H1 (cell line): ENCODE measurements around the gene BRD4. TPM values are rescaled to one million over a fixed set of nuclear protein-coding genes. Genes with fewer than 3 reads are reported as not detected.

Experiments
- CBX8 ChIP-seq: fragments of 300-800, 300-1000 bp; sonication (generic); IDR thresholded peaks from 2 replicates; pipeline ENCODE4 v1.7.1; 2016; ENCODE audit warnings: low read depth, low read length, borderline replicate concordance
- SAP30 ChIP-seq: fragments of 300-600 bp; sonication (generic); IDR thresholded peaks from 2 replicates; pipeline ENCODE4 v1.7.1; 2012; ENCODE audit warnings: low read length, moderate library complexity, mild to moderate bottlenecking, inconsistent platforms; ENCODE audit not compliant: insufficient read depth, insufficient replicate concordance
- SIX5 ChIP-seq: IDR thresholded peaks from 2 replicates; pipeline ENCODE4 v1.6.1; 2011; ENCODE audit warnings: mild to moderate bottlenecking, low read depth, low read length
- ZNF274 ChIP-seq: IDR thresholded peaks from 2 replicates; pipeline ENCODE4 v1.7.0; 2012; ENCODE audit warnings: low read length, borderline replicate concordance; ENCODE audit errors: extremely low read depth
- polyA plus RNA-seq, 7 experiments: library from polyadenylated mRNA; depleted of rRNA in 3 of 7; stranded (reverse) in 5 of 7; unstranded in 2 of 7; fragments of >200 nt in 5 of 7; fragments of 200-250 nt in 2 of 7; gene quantifications; 1 replicate in 5 of 7; 2 replicates in 1 of 7; 4 replicates in 1 of 7; pipeline versions ENCODE4 v1.2.1 to v1.2.3, GENCODE V29; 2011 to 2013; ENCODE audit warnings: missing spikeins in 2 of 7, mixed read lengths in 2 of 7
- total RNA-seq: library from RNA; stranded (reverse); fragmentation: NEBNext Ultra II Directional; extraction: Animal tissue kit (Norgen Biotek cat#: 25700); gene quantifications from 2 replicates; pipeline ENCODE4 v1.2.1, GENCODE V29; 2021
- TF ChIP-seq, protein P1 (sequence below): fragments of 300-600 bp; sonication (generic); IDR thresholded peaks from 2 replicates; pipeline ENCODE4 v1.7.1; 2012; ENCODE audit warnings: low read length, moderate library complexity, mild to moderate bottlenecking, inconsistent platforms; ENCODE audit not compliant: insufficient replicate concordance

The BRD4 gene
- total and polyA plus RNA-seq, 2 of the 8 experiments (the other 6 are each of a cell fraction or from before 2014, with no cell fraction given), result 14.1 to 146 TPM

- TF ChIP-seq, protein P1, sequence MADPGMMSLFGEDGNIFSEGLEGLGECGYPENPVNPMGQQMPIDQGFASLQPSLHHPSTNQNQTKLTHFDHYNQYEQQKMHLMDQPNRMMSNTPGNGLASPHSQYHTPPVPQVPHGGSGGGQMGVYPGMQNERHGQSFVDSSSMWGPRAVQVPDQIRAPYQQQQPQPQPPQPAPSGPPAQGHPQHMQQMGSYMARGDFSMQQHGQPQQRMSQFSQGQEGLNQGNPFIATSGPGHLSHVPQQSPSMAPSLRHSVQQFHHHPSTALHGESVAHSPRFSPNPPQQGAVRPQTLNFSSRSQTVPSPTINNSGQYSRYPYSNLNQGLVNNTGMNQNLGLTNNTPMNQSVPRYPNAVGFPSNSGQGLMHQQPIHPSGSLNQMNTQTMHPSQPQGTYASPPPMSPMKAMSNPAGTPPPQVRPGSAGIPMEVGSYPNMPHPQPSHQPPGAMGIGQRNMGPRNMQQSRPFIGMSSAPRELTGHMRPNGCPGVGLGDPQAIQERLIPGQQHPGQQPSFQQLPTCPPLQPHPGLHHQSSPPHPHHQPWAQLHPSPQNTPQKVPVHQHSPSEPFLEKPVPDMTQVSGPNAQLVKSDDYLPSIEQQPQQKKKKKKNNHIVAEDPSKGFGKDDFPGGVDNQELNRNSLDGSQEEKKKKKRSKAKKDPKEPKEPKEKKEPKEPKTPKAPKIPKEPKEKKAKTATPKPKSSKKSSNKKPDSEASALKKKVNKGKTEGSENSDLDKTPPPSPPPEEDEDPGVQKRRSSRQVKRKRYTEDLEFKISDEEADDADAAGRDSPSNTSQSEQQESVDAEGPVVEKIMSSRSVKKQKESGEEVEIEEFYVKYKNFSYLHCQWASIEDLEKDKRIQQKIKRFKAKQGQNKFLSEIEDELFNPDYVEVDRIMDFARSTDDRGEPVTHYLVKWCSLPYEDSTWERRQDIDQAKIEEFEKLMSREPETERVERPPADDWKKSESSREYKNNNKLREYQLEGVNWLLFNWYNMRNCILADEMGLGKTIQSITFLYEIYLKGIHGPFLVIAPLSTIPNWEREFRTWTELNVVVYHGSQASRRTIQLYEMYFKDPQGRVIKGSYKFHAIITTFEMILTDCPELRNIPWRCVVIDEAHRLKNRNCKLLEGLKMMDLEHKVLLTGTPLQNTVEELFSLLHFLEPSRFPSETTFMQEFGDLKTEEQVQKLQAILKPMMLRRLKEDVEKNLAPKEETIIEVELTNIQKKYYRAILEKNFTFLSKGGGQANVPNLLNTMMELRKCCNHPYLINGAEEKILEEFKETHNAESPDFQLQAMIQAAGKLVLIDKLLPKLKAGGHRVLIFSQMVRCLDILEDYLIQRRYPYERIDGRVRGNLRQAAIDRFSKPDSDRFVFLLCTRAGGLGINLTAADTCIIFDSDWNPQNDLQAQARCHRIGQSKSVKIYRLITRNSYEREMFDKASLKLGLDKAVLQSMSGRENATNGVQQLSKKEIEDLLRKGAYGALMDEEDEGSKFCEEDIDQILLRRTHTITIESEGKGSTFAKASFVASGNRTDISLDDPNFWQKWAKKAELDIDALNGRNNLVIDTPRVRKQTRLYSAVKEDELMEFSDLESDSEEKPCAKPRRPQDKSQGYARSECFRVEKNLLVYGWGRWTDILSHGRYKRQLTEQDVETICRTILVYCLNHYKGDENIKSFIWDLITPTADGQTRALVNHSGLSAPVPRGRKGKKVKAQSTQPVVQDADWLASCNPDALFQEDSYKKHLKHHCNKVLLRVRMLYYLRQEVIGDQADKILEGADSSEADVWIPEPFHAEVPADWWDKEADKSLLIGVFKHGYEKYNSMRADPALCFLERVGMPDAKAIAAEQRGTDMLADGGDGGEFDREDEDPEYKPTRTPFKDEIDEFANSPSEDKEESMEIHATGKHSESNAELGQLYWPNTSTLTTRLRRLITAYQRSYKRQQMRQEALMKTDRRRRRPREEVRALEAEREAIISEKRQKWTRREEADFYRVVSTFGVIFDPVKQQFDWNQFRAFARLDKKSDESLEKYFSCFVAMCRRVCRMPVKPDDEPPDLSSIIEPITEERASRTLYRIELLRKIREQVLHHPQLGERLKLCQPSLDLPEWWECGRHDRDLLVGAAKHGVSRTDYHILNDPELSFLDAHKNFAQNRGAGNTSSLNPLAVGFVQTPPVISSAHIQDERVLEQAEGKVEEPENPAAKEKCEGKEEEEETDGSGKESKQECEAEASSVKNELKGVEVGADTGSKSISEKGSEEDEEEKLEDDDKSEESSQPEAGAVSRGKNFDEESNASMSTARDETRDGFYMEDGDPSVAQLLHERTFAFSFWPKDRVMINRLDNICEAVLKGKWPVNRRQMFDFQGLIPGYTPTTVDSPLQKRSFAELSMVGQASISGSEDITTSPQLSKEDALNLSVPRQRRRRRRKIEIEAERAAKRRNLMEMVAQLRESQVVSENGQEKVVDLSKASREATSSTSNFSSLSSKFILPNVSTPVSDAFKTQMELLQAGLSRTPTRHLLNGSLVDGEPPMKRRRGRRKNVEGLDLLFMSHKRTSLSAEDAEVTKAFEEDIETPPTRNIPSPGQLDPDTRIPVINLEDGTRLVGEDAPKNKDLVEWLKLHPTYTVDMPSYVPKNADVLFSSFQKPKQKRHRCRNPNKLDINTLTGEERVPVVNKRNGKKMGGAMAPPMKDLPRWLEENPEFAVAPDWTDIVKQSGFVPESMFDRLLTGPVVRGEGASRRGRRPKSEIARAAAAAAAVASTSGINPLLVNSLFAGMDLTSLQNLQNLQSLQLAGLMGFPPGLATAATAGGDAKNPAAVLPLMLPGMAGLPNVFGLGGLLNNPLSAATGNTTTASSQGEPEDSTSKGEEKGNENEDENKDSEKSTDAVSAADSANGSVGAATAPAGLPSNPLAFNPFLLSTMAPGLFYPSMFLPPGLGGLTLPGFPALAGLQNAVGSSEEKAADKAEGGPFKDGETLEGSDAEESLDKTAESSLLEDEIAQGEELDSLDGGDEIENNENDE, result no peak
- TF ChIP-seq CBX8, result no peak
- no peak for TF ChIP-seq ZNF274
- no peak for TF ChIP-seq SIX5
- no peak for TF ChIP-seq SAP30
- TF ChIP-seq, all 59 proteins: peak for 0
These were observed 118.5 kb downstream of the BRD4 start (continued) for GRCh38 chr19:15213715-15214381.
